Fibroblast of lung (primary cell): ENCODE data around the gene MEF2D. TPM values are rescaled to one million over a fixed set of nuclear protein-coding genes. Genes with fewer than 3 reads are reported as not detected.

Experiments
- DNase-seq, 2 donors: peaks; one replicate each; pipeline versions ENCODE4 v3.0.0 to v3.0.0-alpha.2; 2010; ENCODE audit warnings: low read depth in 2 of 2
- H2AFZ ChIP-seq: 2 replicates; pipeline ENCODE4 v1.5.1; 2012; ENCODE audit warnings: low read length, control low read depth, inconsistent platforms
- H3K27ac ChIP-seq: 2 replicates; pipeline ENCODE4 v1.5.1; 2011; ENCODE audit warnings: low read length, control low read depth; ENCODE audit not compliant: insufficient read depth
- H3K27me3 ChIP-seq: 2 replicates; pipeline ENCODE4 v1.5.1; 2011; ENCODE audit warnings: mild to moderate bottlenecking, low read length; ENCODE audit not compliant: control insufficient read depth, insufficient read depth
- H3K36me3 ChIP-seq: 2 replicates; pipeline ENCODE4 v1.5.1; 2011; ENCODE audit warnings: low read length; ENCODE audit not compliant: control insufficient read depth, insufficient read depth
- H3K4me1 ChIP-seq: 2 replicates; pipeline ENCODE4 v1.5.1; 2011; ENCODE audit warnings: low read length; ENCODE audit not compliant: control insufficient read depth, insufficient read depth; ENCODE audit errors: extremely low read depth
- H3K4me2 ChIP-seq: 2 replicates; pipeline ENCODE4 v1.5.1; 2011; ENCODE audit warnings: low read length, control low read depth; ENCODE audit not compliant: insufficient read depth; ENCODE audit errors: extremely low read depth
- H3K4me3 ChIP-seq, 4 experiments: fragments of 200-600 bp in 1 of 4; sonication (generic) in 1 of 4; replicated peaks in 1 of 4; 2 replicates each; pipeline ENCODE4 v1.5.1; 2011 to 2016; ENCODE audit warnings: low read length in 4 of 4, low read depth in 3 of 4, mild to moderate bottlenecking in 3 of 4, control low read depth in 2 of 4, inconsistent platforms in 1 of 4, mixed read lengths in 1 of 4; ENCODE audit not compliant: insufficient read depth in 1 of 4; ENCODE audit errors: control extremely low read depth in 1 of 4
- H3K79me2 ChIP-seq: 2 replicates; pipeline ENCODE4 v1.5.1; 2012; ENCODE audit warnings: mild to moderate bottlenecking, low read length, inconsistent platforms; ENCODE audit not compliant: control insufficient read depth, insufficient read depth
- H3K9ac ChIP-seq: 2 replicates; pipeline ENCODE4 v1.5.1; 2011; ENCODE audit warnings: mild to moderate bottlenecking, low read length, control low read depth; ENCODE audit not compliant: insufficient read depth
- H3K9me3 ChIP-seq: 2 replicates; pipeline ENCODE4 v1.5.1; 2012; ENCODE audit warnings: low read depth, low read length; ENCODE audit not compliant: control insufficient read depth, insufficient read depth
- H4K20me1 ChIP-seq: 2 replicates; pipeline ENCODE4 v1.5.1; 2011; ENCODE audit warnings: low read length; ENCODE audit not compliant: control insufficient read depth, insufficient read depth; ENCODE audit errors: extremely low read depth
- CTCF ChIP-seq, 2 donors: IDR thresholded peaks in 1 of 2; conservative IDR thresholded peaks in 1 of 2; 1 replicate in 1 of 2; 2 replicates in 1 of 2; pipeline ENCODE4 v1.5.1; 2011 to 2012; ENCODE audit warnings: low read length in 2 of 2, control low read depth in 1 of 2, inconsistent platforms in 1 of 2, low read depth in 1 of 2, mild to moderate bottlenecking in 1 of 2
- EZH2 ChIP-seq: IDR thresholded peaks from 2 replicates; pipeline ENCODE4 v1.5.1; 2012; ENCODE audit warnings: low read length, control low read depth, mild to moderate bottlenecking; ENCODE audit errors: missing control alignments
- polyA plus RNA-seq, 2 donors: library from polyadenylated mRNA; depleted of rRNA in 1 of 2; stranded (reverse) in 1 of 2; unstranded in 1 of 2; fragments of >200 nt; gene quantifications; 2 replicates each; pipeline ENCODE4 v1.2.1, GENCODE V29; 2011 to 2012; ENCODE audit warnings: missing spikeins in 1 of 2
- total RNA-seq: library from RNA; depleted of rRNA; stranded (reverse); fragments of >200 nt; gene quantifications from 2 replicates; pipeline ENCODE4 v1.2.1, GENCODE V29; 2014

The MEF2D gene
- total and polyA plus RNA-seq, 2 donors (not counting 1 experiment from before 2014, with no cell fraction given): 9.9 to 12.7 TPM

- H3K27ac ChIP-seq: no peak overlapping the region
These were observed 36.2 kb downstream of the MEF2D start for GRCh38 chr1:156464335-156464734.

GRCh38 chr1:156463874-156464273 lies 36.7 kb downstream of the MEF2D start:
- peaks cover 19% of the 10 kb centered on the region for H3K4me1 ChIP-seq
- peaks cover 14% of the 10 kb centered on the region for H3K36me3 ChIP-seq
- no peak for DNase-seq
- H3K9me3 ChIP-seq: no peaks in the 10 kb centered on the region
- TF ChIP-seq CTCF (conservative IDR thresholded peaks at IDR 0.05 in 1 of 2, IDR thresholded peaks at IDR 0.05 in 1 of 2; ENCODE audit: low read depth in 1 of 2, low read length in 2 of 2) (no peak), EZH2 (no peak)
- no peak overlapping the region for H3K27ac ChIP-seq
- no peaks in the 10 kb centered on the region for H3K27me3 ChIP-seq
- no peak overlapping the region for H3K4me3 ChIP-seq
- no peaks in the 10 kb centered on the region for H4K20me1 ChIP-seq
- H2AFZ ChIP-seq: no peak overlapping the region
- H3K79me2 ChIP-seq: no peaks in the 10 kb centered on the region
- no peak overlapping the region for H3K9ac ChIP-seq
- no peak overlapping the region for H3K4me2 ChIP-seq

More at GRCh38 chr1:156464335-156464734, 36.2 kb downstream of the MEF2D start:
- Histone ChIP-seq H3K27me3 (no peaks in the 10 kb centered on the region), H2AFZ (no peak overlapping the region), H3K4me1 (peaks cover 19% of the 10 kb centered on the region), H4K20me1 (no peaks in the 10 kb centered on the region), H3K4me2 (no peak overlapping the region), H3K79me2 (no peaks in the 10 kb centered on the region), H3K36me3 (peaks cover 16% of the 10 kb centered on the region), H3K4me3 (no peak overlapping the region), H3K9me3 (no peaks in the 10 kb centered on the region), H3K9ac (no peak overlapping the region)
- DNase-seq: peak; percentile 28 to 41
- no peak for TF ChIP-seq EZH2
- TF ChIP-seq CTCF (conservative IDR thresholded peaks at IDR 0.05 in 1 of 2, IDR thresholded peaks at IDR 0.05 in 1 of 2; ENCODE audit: low read depth in 1 of 2, low read length in 2 of 2): no peak

GRCh38 chr1:156462954-156463795 lies 37.4 kb downstream of the MEF2D start:
- Histone ChIP-seq H4K20me1 (no peaks in the 10 kb centered on the region), H3K4me2 (no peak overlapping the region), H3K9ac (no peak overlapping the region), H3K27ac (no peak overlapping the region), H3K4me1 (peaks cover 19% of the 10 kb centered on the region), H3K79me2 (no peaks in the 10 kb centered on the region), H3K27me3 (no peaks in the 10 kb centered on the region), H3K4me3 (no peak overlapping the region), H2AFZ (no peak overlapping the region), H3K9me3 (no peaks in the 10 kb centered on the region), H3K36me3 (peaks cover 10% of the 10 kb centered on the region)
- DNase-seq: no peak
- no peak for TF ChIP-seq EZH2
- no peak for TF ChIP-seq CTCF (conservative IDR thresholded peaks at IDR 0.05 in 1 of 2, IDR thresholded peaks at IDR 0.05 in 1 of 2; ENCODE audit: low read depth in 1 of 2, low read length in 2 of 2)
